Epithelial cell of umbilical artery (primary cell): ENCODE measurements around the gene STK39. TPM values are rescaled to one million over a fixed set of nuclear protein-coding genes. Genes with fewer than 3 reads are reported as not detected.

Experiments used
- total RNA-seq: library from RNA; depleted of rRNA; stranded (reverse); fragments of >200 nt; gene quantifications from 2 replicates; pipeline ENCODE4 v1.2.3, GENCODE V29; 2014

The STK39 gene
- total RNA-seq: 6.7 and 10.7 TPM in 2 replicates

DNA sequence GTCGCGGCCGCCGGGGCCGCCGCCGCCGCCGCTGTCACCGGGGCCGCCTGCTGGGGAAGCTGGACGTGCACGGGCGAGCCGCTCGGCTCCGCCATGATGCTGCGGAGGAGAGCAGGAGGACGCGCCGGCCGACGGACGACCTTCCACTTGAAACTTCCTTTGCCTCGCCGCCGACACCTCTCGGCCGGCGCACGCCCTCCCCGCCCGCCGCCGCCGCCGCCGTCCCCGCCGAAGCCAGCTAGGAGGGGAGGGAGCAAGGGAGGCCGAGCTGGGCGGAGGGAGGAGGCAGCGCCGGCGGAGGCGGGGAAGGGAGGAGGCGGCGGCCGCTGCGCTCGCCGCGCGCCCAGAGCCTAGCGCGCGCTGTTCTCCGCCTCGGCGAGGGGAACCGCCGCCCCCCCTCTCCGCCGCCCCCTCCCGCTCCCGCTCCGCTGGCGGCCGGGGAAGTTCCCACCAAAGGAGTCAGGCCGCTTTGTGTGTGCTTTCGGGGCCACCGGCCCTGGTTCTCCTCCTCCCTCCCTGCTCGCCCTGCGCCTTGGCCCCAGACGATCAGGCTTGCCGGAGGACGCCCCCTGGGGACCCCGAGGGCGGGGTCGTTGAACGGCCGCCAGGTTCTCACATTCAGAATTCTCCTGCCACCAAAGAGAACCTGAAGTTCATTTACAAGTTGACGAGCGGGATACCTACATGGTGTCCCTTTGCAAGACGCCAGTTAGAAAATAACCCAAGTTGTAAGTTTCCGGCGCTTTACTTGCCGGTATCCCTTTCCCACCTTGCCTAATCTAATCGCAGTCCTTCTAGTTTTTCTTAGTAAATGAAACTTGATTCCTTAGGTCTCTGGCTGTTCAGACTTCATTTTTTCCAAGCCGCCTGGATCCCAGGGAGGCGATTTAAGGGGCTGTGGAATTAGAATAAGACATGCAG lies at the start of gene STK39:
Gene STK39, minus strand, starts transcription at position 255 of the 921 bp plus-strand sequence. Its CDS starts 160 bp downstream, at position 95.

Other genes starting within 250 kb of the STK39 start
- 11.0 and 13.4 TPM in 2 replicates for gene CERS6, start 208.7 kb upstream of the STK39 start, total RNA-seq